Hematopoietic multipotent progenitor cell treated with erythropoietin and hydrocortisone succinate and interleukin-3 and kit ligand, for 17 days (in vitro differentiated cells): ENCODE results near the gene EIF4E3.

Experiments used
- DNase-seq: peaks from one replicate; pipeline ENCODE4 v3.0.0-alpha.2; 2015; ENCODE audit warnings: low spot score

The EIF4E3 gene

GRCh38 chr3:71725271-71725991 lies at the start of gene EIF4E3:
TSS of gene EIF4E3 (minus strand) at chr3:71725402. CDS start at chr3:71725367, 35 bp downstream.
- DNase-seq = no peak

GRCh38 chr3:71771884-71772283 lies 46.7 kb upstream of the EIF4E3 start:
- DNase-seq = no peak

- no peak for DNase-seq
These were observed 45.9 kb upstream of the EIF4E3 start for GRCh38 chr3:71771126-71771525.

- DNase-seq = no peak
These were observed 38.2 kb upstream of the EIF4E3 start for GRCh38 chr3:71763426-71763825.

GRCh38 chr3:71760140-71760539 lies 34.9 kb upstream of the EIF4E3 start:
- no peak for DNase-seq

- no peak for DNase-seq
These were observed 34.2 kb upstream of the EIF4E3 start for GRCh38 chr3:71759401-71759800.

GRCh38 chr3:71758091-71758490 lies 32.9 kb upstream of the EIF4E3 start:
- no peak for DNase-seq

- no peak for DNase-seq
These were observed 29.5 kb upstream of the EIF4E3 start for GRCh38 chr3:71754610-71755253.

GRCh38 chr3:71753701-71754609 lies 28.8 kb upstream of the EIF4E3 start, which contains the start of gene GPR27:
TSS of gene GPR27 (plus strand) at chr3:71753855. CDS start at chr3:71754050, 195 bp downstream.
- no peak for DNase-seq

- DNase-seq = no peak
These were observed 27.9 kb upstream of the EIF4E3 start for GRCh38 chr3:71752831-71753700.

GRCh38 chr3:71751602-71752001 lies 26.4 kb upstream of the EIF4E3 start:
- no peak for DNase-seq

GRCh38 chr3:71744738-71745137 lies 19.5 kb upstream of the EIF4E3 start:
- DNase-seq = no peak

- no peak for DNase-seq
These were observed 17.4 kb upstream of the EIF4E3 start for GRCh38 chr3:71742621-71743020.

GRCh38 chr3:71734881-71735280 lies 9.7 kb upstream of the EIF4E3 start:
- DNase-seq = no peak

GRCh38 chr3:71733319-71733718 lies 8.1 kb upstream of the EIF4E3 start:
- DNase-seq = no peak

- DNase-seq = no peak
These were observed 7.4 kb upstream of the EIF4E3 start for GRCh38 chr3:71732637-71733036.

GRCh38 chr3:71728632-71729342 lies 3.6 kb upstream of the EIF4E3 start:
- no peak for DNase-seq

- DNase-seq = no peak
These were observed 944 bp upstream of the EIF4E3 start for GRCh38 chr3:71726146-71726545.

- DNase-seq = no peak
These were observed 475 bp downstream of the EIF4E3 start for GRCh38 chr3:71724584-71725270.

- no peak for DNase-seq
These were observed 1.1 kb downstream of the EIF4E3 start for GRCh38 chr3:71724171-71724453.
